Dermis blood vessel endothelial cell (primary cell): ENCODE measurements around the gene FXYD2. TPM values are rescaled to one million over a fixed set of nuclear protein-coding genes. Genes with fewer than 3 reads are reported as not detected.
"Not testable (repeated sequence)": the region's sequence is repeated elsewhere in the genome, so short reads cannot be mapped to it uniquely, and the experiment has no call there.

Source experiments
- DNase-seq: peaks from one replicate; pipeline ENCODE4 v3.0.0; 2010
- total RNA-seq: library from RNA; depleted of rRNA; stranded (reverse); fragments of >200 nt; gene quantifications from 2 replicates; pipeline ENCODE4 v1.2.3, GENCODE V29; 2014

The FXYD2 gene
- total RNA-seq, 1 donor from 2014 or later, result 4.6 TPM

GRCh38 chr11:117819096-117820040, 5.2 kb downstream of the FXYD2 start:
- peak; percentile 82 for DNase-seq

GRCh38 chr11:117818041-117818873, 6.3 kb downstream of the FXYD2 start:
- DNase-seq, result peak; percentile 82

- DNase-seq, result peak; percentile 89
Measured at GRCh38 chr11:117817368-117818040, 7.0 kb downstream of the FXYD2 start.

GRCh38 chr11:117816846-117817367, 7.6 kb downstream of the FXYD2 start:
- no peak for DNase-seq

- no peak for DNase-seq
Measured at GRCh38 chr11:117816151-117816741, 8.3 kb downstream of the FXYD2 start.

- DNase-seq, result no peak
Measured at GRCh38 chr11:117815262-117815803, 9.2 kb downstream of the FXYD2 start.

GRCh38 chr11:117814766-117815261, 9.7 kb downstream of the FXYD2 start:
- DNase-seq, result peak; percentile 23

- DNase-seq, result no peak
Measured at GRCh38 chr11:117814204-117814765, 10.3 kb downstream of the FXYD2 start.

GRCh38 chr11:117810056-117810451, 14.5 kb downstream of the FXYD2 start:
- DNase-seq, result not testable (repeated sequence)

- DNase-seq, result peak; percentile 43
Measured at GRCh38 chr11:117809236-117810055, 15.1 kb downstream of the FXYD2 start.

- DNase-seq, result no peak
Measured at GRCh38 chr11:117808784-117809183, 15.8 kb downstream of the FXYD2 start.

GRCh38 chr11:117807482-117808327, 16.8 kb downstream of the FXYD2 start:
- peak; percentile 80 for DNase-seq

- no peak for DNase-seq
Measured at GRCh38 chr11:117806846-117807245, 17.7 kb downstream of the FXYD2 start.

- no peak for DNase-seq
Measured at GRCh38 chr11:117805045-117805444, 19.5 kb downstream of the FXYD2 start.

GRCh38 chr11:117803896-117804295, 20.6 kb downstream of the FXYD2 start:
- DNase-seq, result no peak

GRCh38 chr11:117799634-117800033, 24.9 kb downstream of the FXYD2 start:
- no peak for DNase-seq

GRCh38 chr11:117796872-117797529, 27.5 kb downstream of the FXYD2 start, which contains the start of gene DSCAML1:
TSS of gene DSCAML1 (minus strand) at chr11:117797216. CDS start at chr11:117797079, 137 bp downstream.
- no peak for DNase-seq

- DNase-seq, result no peak
Measured at GRCh38 chr11:117796456-117796871, 28.1 kb downstream of the FXYD2 start.
